Bronchial epithelial cell (primary cell): ENCODE results near the gene PFDN2. TPM values are rescaled to one million over a fixed set of nuclear protein-coding genes. Genes with fewer than 3 reads are reported as not detected.

Source experiments
- DNase-seq: peaks from one replicate; pipeline ENCODE4 v3.0.0-alpha.2; 2010; ENCODE audit warnings: low read depth
- FAIRE-seq: peaks from 2 replicates; lab custom pipeline; 2011; peaks lifted over from hg19 to GRCh38; lab: Jason Lieb, UNC
- H3K27me3 ChIP-seq: 2 replicates; pipeline ENCODE4 v1.5.1; 2011; ENCODE audit warnings: low read length; ENCODE audit not compliant: control insufficient read depth, insufficient read depth
- H3K36me3 ChIP-seq: 2 replicates; pipeline ENCODE4 v1.5.1; 2011; ENCODE audit warnings: low read length; ENCODE audit not compliant: control insufficient read depth, insufficient read depth
- H3K4me3 ChIP-seq: 2 replicates; pipeline ENCODE4 v1.5.1; 2011; ENCODE audit warnings: mild to moderate bottlenecking, low read depth, low read length, control low read depth
- total RNA-seq: library from RNA; depleted of rRNA; stranded (reverse); fragments of >200 nt; gene quantifications from 2 replicates; pipeline ENCODE4 v1.2.1, GENCODE V29; 2014
- TF ChIP-seq, protein P1 (sequence below): IDR thresholded peaks from 2 replicates; pipeline ENCODE4 v1.5.1; 2011; ENCODE audit warnings: mild to moderate bottlenecking, moderate library complexity, low read length, control low read depth, inconsistent platforms; ENCODE audit not compliant: insufficient read depth, severe bottlenecking

The PFDN2 gene
- total RNA-seq, 1 donor from 2014 or later: 204 TPM

DNA sequence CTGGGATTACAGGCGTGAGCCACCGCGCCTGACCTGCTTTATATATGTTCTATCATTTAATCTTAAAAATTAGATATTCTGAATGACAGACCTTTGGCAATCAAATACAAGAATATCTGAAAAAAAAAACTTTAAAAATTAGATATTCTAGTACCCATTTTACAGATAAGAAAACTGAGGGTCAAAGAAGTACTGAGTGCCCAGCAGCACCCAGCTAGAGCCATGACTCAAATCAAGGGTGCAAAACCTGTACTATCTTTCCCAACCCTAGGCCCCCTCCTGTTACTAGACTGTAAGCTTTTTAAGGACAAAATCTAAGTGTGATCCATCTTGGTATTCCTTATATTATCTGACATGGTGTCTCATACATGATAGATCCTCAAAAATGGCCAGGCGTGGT lies 56.4 kb downstream of the PFDN2 start:
- TF ChIP-seq, protein P1, sequence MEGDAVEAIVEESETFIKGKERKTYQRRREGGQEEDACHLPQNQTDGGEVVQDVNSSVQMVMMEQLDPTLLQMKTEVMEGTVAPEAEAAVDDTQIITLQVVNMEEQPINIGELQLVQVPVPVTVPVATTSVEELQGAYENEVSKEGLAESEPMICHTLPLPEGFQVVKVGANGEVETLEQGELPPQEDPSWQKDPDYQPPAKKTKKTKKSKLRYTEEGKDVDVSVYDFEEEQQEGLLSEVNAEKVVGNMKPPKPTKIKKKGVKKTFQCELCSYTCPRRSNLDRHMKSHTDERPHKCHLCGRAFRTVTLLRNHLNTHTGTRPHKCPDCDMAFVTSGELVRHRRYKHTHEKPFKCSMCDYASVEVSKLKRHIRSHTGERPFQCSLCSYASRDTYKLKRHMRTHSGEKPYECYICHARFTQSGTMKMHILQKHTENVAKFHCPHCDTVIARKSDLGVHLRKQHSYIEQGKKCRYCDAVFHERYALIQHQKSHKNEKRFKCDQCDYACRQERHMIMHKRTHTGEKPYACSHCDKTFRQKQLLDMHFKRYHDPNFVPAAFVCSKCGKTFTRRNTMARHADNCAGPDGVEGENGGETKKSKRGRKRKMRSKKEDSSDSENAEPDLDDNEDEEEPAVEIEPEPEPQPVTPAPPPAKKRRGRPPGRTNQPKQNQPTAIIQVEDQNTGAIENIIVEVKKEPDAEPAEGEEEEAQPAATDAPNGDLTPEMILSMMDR: no peak
- FAIRE-seq (no peak), DNase-seq (no peak)
- Histone ChIP-seq H3K4me3 (no peak overlapping the region), H3K36me3 (no peaks in the 10 kb centered on the region), H3K27me3 (no peaks in the 10 kb centered on the region)

DNA sequence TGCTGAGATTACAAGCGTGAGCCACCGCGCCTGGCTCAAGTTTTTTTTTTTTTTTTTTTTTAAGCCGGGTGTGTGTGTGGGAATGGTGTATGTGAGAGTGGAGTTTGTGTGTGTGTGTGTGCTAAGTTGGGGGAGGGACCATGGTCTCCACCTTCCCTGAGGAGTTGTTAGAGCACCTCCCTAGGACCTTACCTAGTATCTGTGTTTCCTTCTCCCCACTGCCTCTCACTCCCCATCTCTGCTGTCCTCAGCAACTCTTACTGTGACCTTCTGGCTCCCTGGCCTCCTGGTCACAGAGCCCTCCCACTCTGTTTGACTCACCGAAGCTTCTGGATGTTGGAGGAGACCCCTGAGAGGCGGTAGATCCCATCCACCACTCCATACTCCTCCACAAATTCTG lies 58.5 kb downstream of the PFDN2 start:
- no peak for DNase-seq
- H3K36me3 ChIP-seq: peaks cover 1% of the 10 kb centered on the region
- no peak for FAIRE-seq
- TF ChIP-seq, protein P1: no peak
- H3K4me3 ChIP-seq: no peak overlapping the region
- H3K27me3 ChIP-seq: no peaks in the 10 kb centered on the region

DNA sequence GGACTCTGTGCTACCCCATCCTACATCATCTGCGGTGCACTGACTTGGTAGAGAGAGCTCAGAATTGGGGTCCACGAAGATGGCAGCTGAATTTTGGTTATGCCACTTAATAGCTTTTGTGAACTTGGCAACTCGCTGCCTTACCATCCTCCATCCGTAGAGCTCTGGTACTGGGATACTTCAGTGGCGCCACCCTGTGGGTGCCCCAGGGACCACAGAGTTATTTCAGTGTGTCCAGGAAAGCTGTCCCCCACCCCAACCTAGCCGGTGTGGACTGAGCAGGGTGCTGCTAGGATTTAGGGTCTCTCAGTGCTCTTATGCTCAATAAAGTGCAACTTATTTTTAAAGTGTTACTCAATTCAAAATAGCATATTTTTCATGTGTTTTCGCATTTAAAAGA lies 63.0 kb downstream of the PFDN2 start:
- H3K36me3 ChIP-seq: peaks cover 2% of the 10 kb centered on the region
- peak; percentile 52 for FAIRE-seq
- H3K27me3 ChIP-seq: no peaks in the 10 kb centered on the region
- TF ChIP-seq, protein P1: no peak
- no peak for DNase-seq
- H3K4me3 ChIP-seq: no peak overlapping the region

- H3K4me3 ChIP-seq: no peak overlapping the region
- TF ChIP-seq, protein P1: no peak
- no peak for FAIRE-seq
- no peak for DNase-seq
- no peaks in the 10 kb centered on the region for H3K27me3 ChIP-seq
- peaks cover 4% of the 10 kb centered on the region for H3K36me3 ChIP-seq
Observed at GRCh38 chr1:161054232-161054631, 63.6 kb downstream of the PFDN2 start.

DNA sequence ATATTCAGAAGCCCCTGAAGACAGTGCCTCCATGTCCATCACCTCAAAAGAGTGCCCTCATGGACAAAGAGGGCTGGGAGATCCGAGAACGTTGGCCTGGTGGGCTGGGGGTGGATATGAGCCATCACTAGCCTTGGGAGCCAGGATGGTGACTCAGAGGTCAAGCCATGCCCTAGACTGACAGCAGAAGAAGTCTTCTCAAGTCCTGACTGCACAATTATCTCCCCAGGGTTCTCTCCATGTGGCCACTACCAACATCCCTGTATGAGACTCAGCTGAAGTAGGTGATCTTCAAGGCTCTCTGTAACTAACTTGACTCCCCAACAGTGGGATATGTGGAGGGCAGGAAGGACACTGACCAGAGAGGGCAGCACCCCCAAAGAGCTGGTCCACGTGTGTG lies 64.9 kb downstream of the PFDN2 start:
- DNase-seq: no peak
- Histone ChIP-seq H3K36me3 (peaks cover 4% of the 10 kb centered on the region), H3K27me3 (no peaks in the 10 kb centered on the region), H3K4me3 (no peak overlapping the region)
- no peak for FAIRE-seq
- TF ChIP-seq, protein P1: no peak

- FAIRE-seq: no peak
- Histone ChIP-seq H3K4me3 (no peak overlapping the region), H3K36me3 (peaks cover 4% of the 10 kb centered on the region), H3K27me3 (no peaks in the 10 kb centered on the region)
- TF ChIP-seq, protein P1: no peak
- no peak for DNase-seq
Observed at GRCh38 chr1:161051219-161051618, 66.6 kb downstream of the PFDN2 start.
